A549 (cell line): ENCODE data around the gene INPP5A. TPM values are rescaled to one million over a fixed set of nuclear protein-coding genes. Genes with fewer than 3 reads are reported as not detected.
"Not testable (repeated sequence)": the region's sequence is repeated elsewhere in the genome, so short reads cannot be mapped to it uniquely, and the experiment has no call there.

Experiments
- ATAC-seq, 2 experiments: fragments of 200-7000 bp in 1 of 2; fragments of >200 bp in 1 of 2; cut with Nextera tagmentation in 1 of 2; cut with Tn5 transposase in 1 of 2; 3 replicates each; pipeline versions ENCODE4 v1.8.0 to v1.9.1; 2018 to 2020; ENCODE audit warnings: mild to moderate bottlenecking in 1 of 2, moderate library complexity in 1 of 2
- CTCF ChIA-PET: fragments of 300-600 bp; sonication (Branson Sonifier 250); formaldehyde crosslinking; extraction: SDS; loops from one replicate; lab custom pipeline; 2021; ENCODE audit warnings: antibody characterized with exemption, inconsistent platforms; lab: Yijun Ruan, JAX
- POLR2A ChIA-PET: fragments of 350-600 bp; formaldehyde crosslinking; extraction: SDS; loops from one replicate; lab custom pipeline; 2021; ENCODE audit warnings: antibody characterized with exemption, inconsistent platforms; lab: Yijun Ruan, JAX
- DNase-seq, 2 experiments: peaks; one replicate each; pipeline versions ENCODE4 v3.0.0 to v3.0.0-alpha.2; 2011 to 2016; ENCODE audit warnings: low read depth in 1 of 2, low spot score in 1 of 2
- FAIRE-seq: peaks from 2 replicates; lab custom pipeline; 2011; peaks lifted over from hg19 to GRCh38; lab: Jason Lieb, UNC
- H3K27ac ChIP-seq, 2 experiments: fragments of >200 bp; sonication (Bioruptor Twin); formaldehyde crosslinking; 3 replicates each; pipeline ENCODE4 v1.5.1; 2016 to 2017
- H3K4me1 ChIP-seq: fragments of >200 bp; sonication (Bioruptor Twin); formaldehyde crosslinking; 3 replicates; pipeline ENCODE4 v1.6.1; 2016
- H3K4me2 ChIP-seq: fragments of >200 bp; sonication (Bioruptor Twin); formaldehyde crosslinking; 3 replicates; pipeline ENCODE4 v1.6.1; 2016
- H3K4me3 ChIP-seq: fragments of >200 bp; sonication (Bioruptor Twin); formaldehyde crosslinking; 3 replicates; pipeline ENCODE4 v1.5.1; 2016
- H3K9me3 ChIP-seq: fragments of >200 bp; sonication (Bioruptor Twin); formaldehyde crosslinking; 3 replicates; pipeline ENCODE4 v1.6.1; 2016
- ATOH8 ChIP-seq: fragments of 250-450 bp; sonication (Bioruptor Pico); IDR thresholded peaks from 2 replicates; pipeline ENCODE4 v1.5.0; 2020; ENCODE audit warnings: low read depth, mild to moderate bottlenecking, moderate library complexity
- BCL3 ChIP-seq: fragments of >200 bp; sonication (Bioruptor Twin); formaldehyde crosslinking; IDR thresholded peaks from 3 replicates; pipeline ENCODE4 v1.6.1; 2016
- CBX8 ChIP-seq: fragments of 200-600 bp; sonication (generic); IDR thresholded peaks from 2 replicates; pipeline ENCODE4 v1.6.1; 2016
- CHD2 ChIP-seq: fragments of 150-350 bp; IDR thresholded peaks from 2 replicates; pipeline ENCODE4 v1.6.1; 2014; ENCODE audit warnings: low read length; ENCODE audit not compliant: partially characterized antibody
- EHF ChIP-seq: fragments of 250-450 bp; sonication (Bioruptor Pico); IDR thresholded peaks from 2 replicates; pipeline ENCODE4 v1.5.0; 2020; ENCODE audit warnings: mild to moderate bottlenecking
- ELK1 ChIP-seq: fragments of 150-350 bp; IDR thresholded peaks from 2 replicates; pipeline ENCODE4 v1.6.1; 2014; ENCODE audit warnings: low read depth, mild to moderate bottlenecking, low read length
- HES2 ChIP-seq: fragments of >200 bp; sonication (Bioruptor Twin); formaldehyde crosslinking; IDR thresholded peaks from 2 replicates; pipeline ENCODE4 v1.6.1; 2016
- HMGXB4 ChIP-seq: fragments of 250-450 bp; sonication (Bioruptor Pico); IDR thresholded peaks from 2 replicates; pipeline ENCODE4 v1.5.0; 2021; ENCODE audit warnings: mild to moderate bottlenecking, moderate library complexity, borderline replicate concordance
- MAFK ChIP-seq: fragments of 450-650 bp; IDR thresholded peaks from 2 replicates; pipeline ENCODE4 v1.6.1; 2014; ENCODE audit not compliant: partially characterized antibody
- MAZ ChIP-seq: fragments of 150-350 bp; IDR thresholded peaks from 2 replicates; pipeline ENCODE4 v1.6.1; 2014; ENCODE audit warnings: antibody characterized with exemption, low read depth, low read length, borderline replicate concordance
- NPAS2 ChIP-seq: fragments of 250-450 bp; sonication (Bioruptor Pico); IDR thresholded peaks from 2 replicates; pipeline ENCODE4 v1.8.0; 2022; ENCODE audit warnings: mild to moderate bottlenecking, moderate library complexity, borderline replicate concordance
- RAD21 ChIP-seq, 2 experiments: fragments of >200 bp in 1 of 2; sonication (Bioruptor Twin) in 1 of 2; formaldehyde crosslinking in 1 of 2; IDR thresholded peaks in 1 of 2; conservative IDR thresholded peaks in 1 of 2; 2 replicates in 1 of 2; 3 replicates in 1 of 2; pipeline ENCODE4 v1.6.1; 2012 to 2018; ENCODE audit warnings: inconsistent platforms in 1 of 2
- RARB ChIP-seq: fragments of 250-450 bp; sonication (Bioruptor Pico); IDR thresholded peaks from 2 replicates; pipeline ENCODE4 v1.8.0; 2021; ENCODE audit warnings: mild to moderate bottlenecking, moderate library complexity
- RCOR1 ChIP-seq: fragments of 150-350 bp; IDR thresholded peaks from 2 replicates; pipeline ENCODE4 v1.6.1; 2014; ENCODE audit warnings: antibody characterized with exemption, low read length, low read depth
- SREBF2 ChIP-seq: fragments of 450-650 bp; IDR thresholded peaks from 2 replicates; pipeline ENCODE4 v1.6.1; 2014; ENCODE audit warnings: mild to moderate bottlenecking, moderate library complexity
- TFCP2L1 ChIP-seq: fragments of 250-450 bp; sonication (Bioruptor Pico); IDR thresholded peaks from 2 replicates; pipeline ENCODE4 v1.5.0; 2021; ENCODE audit warnings: mild to moderate bottlenecking
- WGBS: methylation state at CpG from one replicate; pipeline ENCODE4 v1.1.6; 2017; ENCODE audit errors: missing lambda C conversion rate; 5-methylcytosine and 5-hydroxymethylcytosine counted together
- polyA plus RNA-seq, 4 experiments: library from polyadenylated mRNA; depleted of rRNA in 3 of 4; stranded (reverse); fragments of >200 nt; fragmentation: RNase III in 1 of 4; extraction: RNeasy Plus Mini Kit Qiagen cat#74134 plus additional on column Dnase treatment in 1 of 4; gene quantifications; 2 replicates in 3 of 4; 3 replicates in 1 of 4; pipeline ENCODE4 v1.2.3, GENCODE V29; 2011 to 2017

The INPP5A gene
- polyA plus RNA-seq, 2 of the 4 experiments (the other 2 are of a cell fraction): 13.7 to 15.1 TPM

GRCh38 chr10:132489704-132490534 is 47.7 kb upstream of the INPP5A start:
- no peak for TF ChIP-seq NPAS2 (CRISPR knock-in tag)
- TF ChIP-seq RARB (CRISPR knock-in tag): no peak
- no peak for TF ChIP-seq SREBF2
- TF ChIP-seq ATOH8 (CRISPR knock-in tag): no peak
- no peak for TF ChIP-seq HES2
- no peak for TF ChIP-seq ELK1
- no peak for TF ChIP-seq BCL3
- no peak for TF ChIP-seq RCOR1
- TF ChIP-seq CHD2: no peak
- TF ChIP-seq EHF (CRISPR knock-in tag): no peak
- TF ChIP-seq MAFK: no peak
- no peak for TF ChIP-seq MAZ
- no peak for FAIRE-seq

GRCh38 chr10:132491534-132491933 is 46.1 kb upstream of the INPP5A start:
- POLR2A ChIA-PET, FAIRE-seq, H3K9me3 ChIP-seq, DNase-seq, H3K27ac ChIP-seq, H3K4me3 ChIP-seq, H3K4me1 ChIP-seq, H3K4me2 ChIP-seq, ATAC-seq: not testable (repeated sequence)
- CTCF ChIA-PET: interaction anchor here (1.0 to 1.4 kb wide), 2 partner anchors 32 to 38 kb away, joined by 3 to 5 read pairs; no protein-coding TSS in a partner anchor
- WGBS: 82% methylated on average over 8 of the region's 8 CpGs

More at GRCh38 chr10:132489704-132490534, 47.7 kb upstream of the INPP5A start:
- 77% methylated on average over 31 of the region's 31 CpGs for WGBS
- Histone ChIP-seq H3K9me3 (no peaks in the 10 kb centered on the region), H3K4me1 (no peaks in the 10 kb centered on the region), H3K4me3 (no peak overlapping the region), H3K27ac (no peak overlapping the region), H3K4me2 (no peak overlapping the region)
- ChIA-PET POLR2A (no interaction called here), CTCF (interaction anchor here (0.9 kb wide), 1 partner anchor 31 kb away, joined by 3 read pairs; no protein-coding TSS in a partner anchor)
- ATAC-seq (no peak), DNase-seq (no peak)

- ATAC-seq (no peak), FAIRE-seq (no peak), DNase-seq (no peak)
- CTCF ChIA-PET: interaction anchor here (1.0 to 1.4 kb wide), 2 partner anchors 33 to 39 kb away, joined by 3 to 5 read pairs; no protein-coding TSS in a partner anchor
- no peak for TF ChIP-seq CBX8
- TF ChIP-seq HMGXB4 (CRISPR knock-in tag): no peak
- TF ChIP-seq RAD21 (conservative IDR thresholded peaks at IDR 0.05 in 1 of 2, IDR thresholded peaks at IDR 0.05 in 1 of 2): no peak
- TF ChIP-seq TFCP2L1 (CRISPR knock-in tag): no peak
- no peak for TF ChIP-seq SREBF2
- H3K4me2 ChIP-seq: no peak overlapping the region
- POLR2A ChIA-PET: no interaction called here
- WGBS: 74% methylated on average over 21 of the region's 21 CpGs
- no peak overlapping the region for H3K27ac ChIP-seq
- H3K4me1 ChIP-seq: 0 out of 3 replicates have a peak, but pooled peaks cover 3% of the 10 kb centered on the region
- no peak overlapping the region for H3K4me3 ChIP-seq
- H3K9me3 ChIP-seq: no peaks in the 10 kb centered on the region
These were observed 45.1 kb upstream of the INPP5A start for GRCh38 chr10:132492323-132493025.
